Measurements from ENCODE around the gene MYOD1.

The MYOD1 gene

DNA sequence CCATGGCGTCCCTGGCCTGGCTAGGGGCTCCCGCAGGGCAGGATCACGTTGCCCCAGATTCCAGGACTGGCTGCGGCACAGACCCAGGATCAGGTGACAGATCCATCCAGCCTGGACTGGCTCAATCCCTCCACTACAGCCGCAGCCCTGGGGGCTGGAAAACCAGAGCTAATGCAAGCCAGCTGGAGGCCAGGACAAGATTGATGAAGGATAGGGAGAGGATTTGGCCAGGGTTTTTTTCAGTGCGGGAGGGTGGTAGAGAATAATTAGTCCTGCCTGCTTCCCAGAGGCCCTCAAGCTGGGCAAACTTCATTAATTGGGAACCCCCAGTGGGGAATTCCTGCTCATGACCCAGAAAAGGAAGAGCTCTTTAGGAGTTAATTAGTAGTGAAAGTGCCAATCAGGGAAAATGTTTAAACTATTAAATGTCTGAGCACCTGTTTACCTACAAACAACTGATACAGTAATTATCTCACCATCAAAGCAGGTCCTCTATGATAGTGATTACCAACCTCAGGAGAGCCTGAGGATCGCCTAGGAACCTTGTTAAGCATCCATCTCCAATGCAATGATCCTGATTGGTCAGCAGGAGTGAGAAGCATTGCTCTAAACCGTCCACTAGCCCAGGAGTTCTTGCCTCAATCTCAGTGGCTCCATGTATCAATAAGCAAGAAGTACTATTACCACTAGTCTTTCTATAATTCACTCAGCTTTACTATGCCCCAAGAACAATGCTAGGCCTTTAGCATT is 33.0 kb upstream of the MYOD1 start:
- DNase-seq (ENCODE audit: low read depth), result no peak
- TF ChIP-seq, protein P1, sequence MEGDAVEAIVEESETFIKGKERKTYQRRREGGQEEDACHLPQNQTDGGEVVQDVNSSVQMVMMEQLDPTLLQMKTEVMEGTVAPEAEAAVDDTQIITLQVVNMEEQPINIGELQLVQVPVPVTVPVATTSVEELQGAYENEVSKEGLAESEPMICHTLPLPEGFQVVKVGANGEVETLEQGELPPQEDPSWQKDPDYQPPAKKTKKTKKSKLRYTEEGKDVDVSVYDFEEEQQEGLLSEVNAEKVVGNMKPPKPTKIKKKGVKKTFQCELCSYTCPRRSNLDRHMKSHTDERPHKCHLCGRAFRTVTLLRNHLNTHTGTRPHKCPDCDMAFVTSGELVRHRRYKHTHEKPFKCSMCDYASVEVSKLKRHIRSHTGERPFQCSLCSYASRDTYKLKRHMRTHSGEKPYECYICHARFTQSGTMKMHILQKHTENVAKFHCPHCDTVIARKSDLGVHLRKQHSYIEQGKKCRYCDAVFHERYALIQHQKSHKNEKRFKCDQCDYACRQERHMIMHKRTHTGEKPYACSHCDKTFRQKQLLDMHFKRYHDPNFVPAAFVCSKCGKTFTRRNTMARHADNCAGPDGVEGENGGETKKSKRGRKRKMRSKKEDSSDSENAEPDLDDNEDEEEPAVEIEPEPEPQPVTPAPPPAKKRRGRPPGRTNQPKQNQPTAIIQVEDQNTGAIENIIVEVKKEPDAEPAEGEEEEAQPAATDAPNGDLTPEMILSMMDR (conservative IDR thresholded peaks at IDR 0.05; ENCODE audit: low read depth, low read length), result no peak
- no peak overlapping the region for H3K4me3 ChIP-seq (ENCODE audit: low read length)

GRCh38 chr11:17687946-17688670 is 31.3 kb upstream of the MYOD1 start:
- TF ChIP-seq, protein P1 (conservative IDR thresholded peaks at IDR 0.05; ENCODE audit: low read depth, low read length), result no peak
- no peak for DNase-seq (ENCODE audit: low read depth)
- H3K4me3 ChIP-seq (ENCODE audit: low read length), result no peak overlapping the region

DNA sequence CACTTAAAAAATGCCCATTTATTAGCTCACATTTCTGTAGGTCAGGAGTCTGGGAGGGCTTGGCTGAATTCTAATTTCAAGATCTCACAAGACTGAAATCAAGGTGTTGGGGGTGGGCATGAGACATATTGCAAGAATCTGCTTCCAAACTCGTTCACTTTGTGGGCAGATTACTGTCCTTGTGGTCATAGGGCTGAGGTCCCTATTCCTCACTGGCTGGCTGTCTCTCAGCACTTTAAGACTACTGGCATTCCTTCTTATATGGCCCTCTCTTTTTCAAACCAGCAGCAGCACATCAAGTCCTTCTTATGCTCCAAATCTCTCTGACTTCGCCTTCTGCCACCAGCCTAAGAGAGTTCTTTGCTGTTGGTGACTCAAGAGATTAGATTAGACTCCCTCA is 27.8 kb upstream of the MYOD1 start:
- TF ChIP-seq, protein P1 (conservative IDR thresholded peaks at IDR 0.05; ENCODE audit: low read depth, low read length), result no peak
- no peak for DNase-seq (ENCODE audit: low read depth)
- H3K4me3 ChIP-seq (ENCODE audit: low read length), result no peak overlapping the region

GRCh38 chr11:17691976-17692375 is 27.4 kb upstream of the MYOD1 start:
- H3K4me3 ChIP-seq (ENCODE audit: low read length), result no peak overlapping the region
- no peak for DNase-seq (ENCODE audit: low read depth)
- TF ChIP-seq, protein P1 (conservative IDR thresholded peaks at IDR 0.05; ENCODE audit: low read depth, low read length), result no peak

- no peak overlapping the region for H3K4me3 ChIP-seq (ENCODE audit: low read length)
- no peak for DNase-seq (ENCODE audit: low read depth)
- TF ChIP-seq, protein P1 (conservative IDR thresholded peaks at IDR 0.05; ENCODE audit: low read depth, low read length), result no peak
Observed at GRCh38 chr11:17692931-17693330, 26.4 kb upstream of the MYOD1 start.

DNA sequence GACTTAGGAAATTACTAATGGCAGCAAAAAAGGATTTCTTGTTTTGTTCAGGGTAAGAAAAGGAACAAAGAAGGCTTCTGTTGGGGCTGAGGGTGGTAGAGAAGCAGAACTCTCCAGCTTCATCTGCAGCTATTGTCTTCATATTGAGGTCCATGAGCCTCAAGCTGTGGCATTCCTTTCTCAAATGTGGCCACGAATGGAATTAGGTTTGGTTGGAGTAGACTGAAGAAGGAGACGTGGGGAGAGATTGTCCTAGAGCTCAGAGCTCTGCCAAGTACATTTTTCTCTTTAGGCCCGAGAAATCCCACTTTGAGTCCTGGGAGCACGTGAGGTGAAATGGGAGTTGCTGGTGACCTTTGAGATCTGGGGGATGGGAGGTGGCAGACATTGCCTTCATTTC is 25.8 kb upstream of the MYOD1 start:
- H3K4me3 ChIP-seq (ENCODE audit: low read length), result no peak overlapping the region
- TF ChIP-seq, protein P1 (conservative IDR thresholded peaks at IDR 0.05; ENCODE audit: low read depth, low read length), result no peak
- no peak for DNase-seq (ENCODE audit: low read depth)

Data from retinal pigment epithelial cell (primary cell).